ENCODE measurements around the gene NR5A2.

The NR5A2 gene

GRCh38 chr1:200028586-200029034 lies 1.1 kb downstream of the NR5A2 start:
- H2AFZ ChIP-seq (ENCODE audit: low read length): no peak overlapping the region
- no peaks in the 10 kb centered on the region for H4K20me1 ChIP-seq (ENCODE audit: insufficient read depth, low read length, poor library complexity, severe bottlenecking)
- no peak overlapping the region for H3K4me3 ChIP-seq (ENCODE audit: low read length, poor library complexity, severe bottlenecking)
- no peaks in the 10 kb centered on the region for H3K9me3 ChIP-seq (ENCODE audit: insufficient read depth, low read depth, low read length)
- H3K4me1 ChIP-seq (ENCODE audit: insufficient read depth, low read length, poor library complexity, severe bottlenecking): no peaks in the 10 kb centered on the region
- no peak for TF ChIP-seq EZH2phosphoT487 (IDR thresholded peaks at IDR 0.05; ENCODE audit: borderline replicate concordance)
- TF ChIP-seq, protein P1, sequence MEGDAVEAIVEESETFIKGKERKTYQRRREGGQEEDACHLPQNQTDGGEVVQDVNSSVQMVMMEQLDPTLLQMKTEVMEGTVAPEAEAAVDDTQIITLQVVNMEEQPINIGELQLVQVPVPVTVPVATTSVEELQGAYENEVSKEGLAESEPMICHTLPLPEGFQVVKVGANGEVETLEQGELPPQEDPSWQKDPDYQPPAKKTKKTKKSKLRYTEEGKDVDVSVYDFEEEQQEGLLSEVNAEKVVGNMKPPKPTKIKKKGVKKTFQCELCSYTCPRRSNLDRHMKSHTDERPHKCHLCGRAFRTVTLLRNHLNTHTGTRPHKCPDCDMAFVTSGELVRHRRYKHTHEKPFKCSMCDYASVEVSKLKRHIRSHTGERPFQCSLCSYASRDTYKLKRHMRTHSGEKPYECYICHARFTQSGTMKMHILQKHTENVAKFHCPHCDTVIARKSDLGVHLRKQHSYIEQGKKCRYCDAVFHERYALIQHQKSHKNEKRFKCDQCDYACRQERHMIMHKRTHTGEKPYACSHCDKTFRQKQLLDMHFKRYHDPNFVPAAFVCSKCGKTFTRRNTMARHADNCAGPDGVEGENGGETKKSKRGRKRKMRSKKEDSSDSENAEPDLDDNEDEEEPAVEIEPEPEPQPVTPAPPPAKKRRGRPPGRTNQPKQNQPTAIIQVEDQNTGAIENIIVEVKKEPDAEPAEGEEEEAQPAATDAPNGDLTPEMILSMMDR (conservative IDR thresholded peaks at IDR 0.05; ENCODE audit: low read length): no peak
- no peaks in the 10 kb centered on the region for H3K9me2 ChIP-seq (replicated peaks; ENCODE audit: low read depth, low read length)
- no peaks in the 10 kb centered on the region for H3K36me3 ChIP-seq (ENCODE audit: insufficient read depth, low read length)
- H3K79me2 ChIP-seq (ENCODE audit: insufficient read depth, low read length): no peaks in the 10 kb centered on the region
- H3K27me3 ChIP-seq (ENCODE audit: insufficient read depth, low read length, poor library complexity, severe bottlenecking): peaks cover 4% of the 10 kb centered on the region
- no peak overlapping the region for H3K4me2 ChIP-seq (ENCODE audit: low read depth, low read length, poor library complexity, severe bottlenecking)
- no peaks in the 10 kb centered on the region for H3F3A ChIP-seq (ENCODE audit: low read depth)
- H3K9ac ChIP-seq (ENCODE audit: low read depth, low read length, poor library complexity, severe bottlenecking): no peak overlapping the region

DNA sequence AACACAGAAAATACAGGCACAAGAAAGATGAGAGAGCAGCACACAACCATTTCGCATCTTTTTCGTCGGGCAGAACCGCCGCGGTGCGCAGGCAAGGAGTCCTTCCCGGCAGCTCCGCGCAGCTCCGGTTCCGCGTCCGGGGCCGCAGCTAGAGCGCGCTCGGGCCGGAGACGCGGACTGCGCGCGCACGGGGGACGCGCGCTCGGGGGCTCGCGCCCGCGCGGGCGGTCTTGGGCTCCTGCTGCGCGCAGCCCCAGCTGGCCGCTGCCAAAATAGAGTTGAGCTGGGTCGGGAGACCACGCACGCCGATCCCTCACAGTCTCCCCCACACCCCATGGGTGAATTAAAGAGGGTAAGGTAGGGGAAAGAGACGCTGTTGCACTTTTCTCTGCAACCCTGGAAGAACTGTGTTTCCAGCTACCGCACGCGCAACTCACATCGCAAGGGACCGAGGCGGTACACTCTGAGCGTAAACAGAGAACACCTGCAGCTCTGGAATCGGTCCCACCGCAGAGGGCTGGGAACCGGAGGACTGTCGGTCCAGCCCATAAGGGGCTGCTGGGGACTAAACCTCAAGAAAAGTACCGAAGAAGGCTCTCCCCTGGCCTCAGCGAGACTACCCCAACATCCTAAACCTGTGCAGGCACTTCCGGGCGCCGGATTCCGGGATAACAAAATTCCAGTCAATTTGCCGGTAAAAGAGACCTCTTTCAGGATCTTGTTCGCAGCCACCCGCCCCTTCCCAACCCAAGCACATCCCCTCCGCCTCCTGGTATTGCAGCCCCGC lies 1.7 kb downstream of the NR5A2 start:
- no peaks in the 10 kb centered on the region for H3K4me1 ChIP-seq (ENCODE audit: insufficient read depth, low read length, poor library complexity, severe bottlenecking)
- H3F3A ChIP-seq (ENCODE audit: low read depth): no peaks in the 10 kb centered on the region
- no peaks in the 10 kb centered on the region for H3K9me3 ChIP-seq (ENCODE audit: insufficient read depth, low read depth, low read length)
- H3K79me2 ChIP-seq (ENCODE audit: insufficient read depth, low read length): no peaks in the 10 kb centered on the region
- TF ChIP-seq, protein P1 (conservative IDR thresholded peaks at IDR 0.05; ENCODE audit: low read length): no peak
- no peak for TF ChIP-seq EZH2phosphoT487 (IDR thresholded peaks at IDR 0.05; ENCODE audit: borderline replicate concordance)
- no peak overlapping the region for H2AFZ ChIP-seq (ENCODE audit: low read length)
- H3K9me2 ChIP-seq (replicated peaks; ENCODE audit: low read depth, low read length): no peaks in the 10 kb centered on the region
- no peak overlapping the region for H3K9ac ChIP-seq (ENCODE audit: low read depth, low read length, poor library complexity, severe bottlenecking)
- peaks cover 4% of the 10 kb centered on the region for H3K27me3 ChIP-seq (ENCODE audit: insufficient read depth, low read length, poor library complexity, severe bottlenecking)
- H4K20me1 ChIP-seq (ENCODE audit: insufficient read depth, low read length, poor library complexity, severe bottlenecking): no peaks in the 10 kb centered on the region
- H3K4me3 ChIP-seq (ENCODE audit: low read length, poor library complexity, severe bottlenecking): no peak overlapping the region
- H3K4me2 ChIP-seq (ENCODE audit: low read depth, low read length, poor library complexity, severe bottlenecking): no peak overlapping the region
- no peaks in the 10 kb centered on the region for H3K36me3 ChIP-seq (ENCODE audit: insufficient read depth, low read length)

DNA sequence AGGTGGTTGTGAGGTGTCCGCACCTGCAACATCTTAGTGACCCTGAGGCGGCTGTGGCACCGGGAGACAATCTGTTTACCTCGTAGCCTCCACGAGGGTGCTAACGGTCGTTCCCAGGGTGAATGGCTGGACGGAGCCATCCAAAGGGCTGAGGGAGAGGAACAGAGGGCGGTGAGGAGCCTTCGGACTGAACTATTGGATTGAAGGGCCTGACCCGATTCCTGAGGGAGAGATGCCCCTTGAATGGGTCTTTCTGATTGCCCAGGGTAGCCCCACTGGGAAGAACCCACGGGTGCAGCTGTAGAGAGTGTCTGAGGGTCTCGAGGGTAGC lies 2.3 kb downstream of the NR5A2 start:
- no peaks in the 10 kb centered on the region for H3K4me1 ChIP-seq (ENCODE audit: insufficient read depth, low read length, poor library complexity, severe bottlenecking)
- TF ChIP-seq, protein P1 (conservative IDR thresholded peaks at IDR 0.05; ENCODE audit: low read length): no peak
- no peak for TF ChIP-seq EZH2phosphoT487 (IDR thresholded peaks at IDR 0.05; ENCODE audit: borderline replicate concordance)
- H3K27me3 ChIP-seq (ENCODE audit: insufficient read depth, low read length, poor library complexity, severe bottlenecking): peaks cover 4% of the 10 kb centered on the region
- H4K20me1 ChIP-seq (ENCODE audit: insufficient read depth, low read length, poor library complexity, severe bottlenecking): no peaks in the 10 kb centered on the region
- H2AFZ ChIP-seq (ENCODE audit: low read length): no peak overlapping the region
- no peak overlapping the region for H3K4me3 ChIP-seq (ENCODE audit: low read length, poor library complexity, severe bottlenecking)
- H3K9me3 ChIP-seq (ENCODE audit: insufficient read depth, low read depth, low read length): no peaks in the 10 kb centered on the region
- no peaks in the 10 kb centered on the region for H3K36me3 ChIP-seq (ENCODE audit: insufficient read depth, low read length)
- H3K4me2 ChIP-seq (ENCODE audit: low read depth, low read length, poor library complexity, severe bottlenecking): no peak overlapping the region
- H3K79me2 ChIP-seq (ENCODE audit: insufficient read depth, low read length): no peaks in the 10 kb centered on the region
- no peaks in the 10 kb centered on the region for H3K9me2 ChIP-seq (replicated peaks; ENCODE audit: low read depth, low read length)
- no peaks in the 10 kb centered on the region for H3F3A ChIP-seq (ENCODE audit: low read depth)
- H3K9ac ChIP-seq (ENCODE audit: low read depth, low read length, poor library complexity, severe bottlenecking): no peak overlapping the region
